Epithelial cell of prostate (primary cell): ENCODE measurements around the gene HOMER3.
"Not testable (repeated sequence)": the region's sequence is repeated elsewhere in the genome, so short reads cannot be mapped to it uniquely, and the experiment has no call there.

Experiments
- DNase-seq: peaks from one replicate; pipeline ENCODE4 v3.0.0-alpha.2; 2011; ENCODE audit warnings: low read depth, low spot score
- H3K27ac ChIP-seq: fragments of 450-650 bp; 2 replicates; pipeline ENCODE4 v1.5.1; 2017; ENCODE audit warnings: mild to moderate bottlenecking

HOMER3 gene

DNA sequence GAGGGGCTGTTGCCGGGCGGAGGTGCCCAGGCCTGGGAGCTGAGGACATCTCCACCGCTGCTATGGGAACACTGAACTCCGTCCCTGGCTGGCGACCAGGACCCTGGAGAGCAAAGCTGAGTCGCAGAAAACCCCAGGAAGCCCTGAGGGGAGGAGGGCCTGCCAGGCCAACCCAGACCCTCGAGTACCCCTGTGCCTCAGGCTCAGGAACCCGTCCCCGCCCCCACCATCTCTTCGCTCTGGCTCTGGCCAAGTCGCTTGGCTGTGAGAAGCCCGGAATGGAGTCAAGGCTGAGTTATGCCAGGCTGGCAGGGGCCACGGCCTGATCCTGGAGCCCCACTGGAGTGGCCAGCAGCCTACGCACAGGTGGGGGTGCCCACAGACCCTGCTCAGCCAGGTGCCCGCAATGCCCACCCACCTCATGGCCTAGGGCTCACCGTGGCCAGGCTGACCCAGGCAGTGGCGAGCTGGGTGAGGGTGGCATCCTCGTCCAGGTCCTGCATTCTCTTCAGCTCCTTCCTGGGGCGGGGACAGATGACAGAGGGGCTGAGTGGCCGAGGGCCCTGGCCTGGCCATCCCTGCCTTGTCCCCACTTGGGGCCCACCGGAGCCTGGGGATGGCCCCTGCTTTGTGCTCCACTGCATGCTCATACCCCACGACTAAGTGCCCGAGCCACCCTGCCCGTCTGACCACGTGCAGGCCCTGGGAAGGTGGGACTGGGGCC lies 36.5 kb downstream of the HOMER3 start:
- no peak for DNase-seq
- H3K27ac ChIP-seq: no peak overlapping the region

DNA sequence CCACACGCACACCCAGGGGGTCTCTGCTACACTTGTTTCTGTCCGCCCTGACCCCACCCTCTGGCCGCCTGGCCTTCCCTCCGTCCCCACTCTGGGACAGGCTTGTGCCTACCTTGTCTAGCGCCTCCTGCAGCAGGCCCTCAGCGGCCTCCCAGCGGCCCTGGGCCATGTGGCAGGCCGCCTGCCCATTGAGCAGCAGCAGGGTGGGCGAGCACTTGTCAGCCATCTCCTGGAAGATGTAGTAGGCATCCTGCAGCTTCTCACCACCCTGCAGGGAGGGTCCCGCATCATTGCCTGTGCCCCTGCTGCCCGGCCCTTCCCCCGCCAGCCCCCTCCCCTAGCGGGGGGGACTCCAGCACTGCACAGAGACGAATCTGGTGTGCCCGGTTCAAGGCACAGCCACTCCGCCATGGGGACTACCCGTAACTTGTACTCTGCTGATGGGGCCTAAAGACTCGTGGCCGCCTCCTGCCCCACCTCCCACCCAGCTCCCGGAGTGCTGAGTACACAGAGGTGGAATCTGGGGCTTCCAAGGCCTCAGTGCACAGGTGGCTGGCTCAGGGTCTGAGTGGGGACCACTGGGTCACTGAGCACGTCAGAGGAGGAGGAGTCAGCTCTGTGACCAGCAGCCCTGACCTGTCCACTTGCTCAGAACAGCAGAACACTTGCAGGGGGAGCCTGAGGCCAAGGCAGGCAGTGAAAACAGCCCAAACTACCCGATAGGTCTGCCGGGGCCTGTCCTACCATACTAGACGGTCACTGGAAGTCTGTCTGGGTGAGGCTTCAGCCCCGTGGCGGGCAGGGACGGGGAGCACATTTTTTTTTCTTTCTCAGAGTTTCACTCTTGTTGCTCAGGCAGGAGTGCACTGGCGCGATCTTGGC lies 37.6 kb downstream of the HOMER3 start:
- no peak overlapping the region for H3K27ac ChIP-seq
- no peak for DNase-seq

DNA sequence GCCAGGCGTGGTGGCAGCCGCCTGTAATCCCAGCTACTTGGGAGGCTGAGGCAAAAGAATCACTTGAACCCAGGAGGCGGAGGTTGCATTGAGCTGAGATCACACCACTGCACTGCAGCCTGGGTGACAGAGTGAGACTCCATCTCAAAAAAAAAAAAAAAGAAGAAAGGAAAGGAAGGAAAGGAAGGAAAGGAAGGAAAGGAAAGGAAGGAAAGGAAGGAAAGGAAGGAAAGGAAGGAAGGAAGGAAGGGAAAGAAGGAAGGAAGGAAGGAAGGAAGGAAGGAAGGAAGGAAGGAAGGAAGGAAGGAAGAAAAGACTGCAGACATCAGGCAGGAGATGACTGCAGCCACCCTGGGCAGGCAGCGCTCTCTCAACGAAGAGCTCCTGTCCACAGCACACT lies 38.5 kb downstream of the HOMER3 start:
- not testable (repeated sequence) for H3K27ac ChIP-seq, DNase-seq

DNA sequence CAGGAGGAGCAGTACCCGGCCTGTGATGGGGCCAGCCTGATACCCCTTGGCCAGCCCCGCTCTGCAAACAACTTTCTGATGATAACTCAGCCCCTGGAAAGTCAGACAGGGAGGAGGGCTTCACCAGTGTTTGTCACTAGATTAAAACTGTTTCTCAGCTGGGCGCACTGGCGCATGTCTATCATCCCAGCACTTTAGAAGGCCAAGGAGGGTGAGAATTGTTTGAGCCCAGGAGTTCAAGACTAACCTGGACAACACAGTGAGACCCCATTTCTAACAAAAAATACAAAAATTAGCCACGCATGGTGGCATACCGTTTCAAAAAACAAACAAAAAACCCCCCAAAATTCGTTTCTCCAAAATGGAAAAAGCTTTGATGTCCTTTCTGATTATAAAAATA lies 39.5 kb downstream of the HOMER3 start:
- no peak for DNase-seq

DNA sequence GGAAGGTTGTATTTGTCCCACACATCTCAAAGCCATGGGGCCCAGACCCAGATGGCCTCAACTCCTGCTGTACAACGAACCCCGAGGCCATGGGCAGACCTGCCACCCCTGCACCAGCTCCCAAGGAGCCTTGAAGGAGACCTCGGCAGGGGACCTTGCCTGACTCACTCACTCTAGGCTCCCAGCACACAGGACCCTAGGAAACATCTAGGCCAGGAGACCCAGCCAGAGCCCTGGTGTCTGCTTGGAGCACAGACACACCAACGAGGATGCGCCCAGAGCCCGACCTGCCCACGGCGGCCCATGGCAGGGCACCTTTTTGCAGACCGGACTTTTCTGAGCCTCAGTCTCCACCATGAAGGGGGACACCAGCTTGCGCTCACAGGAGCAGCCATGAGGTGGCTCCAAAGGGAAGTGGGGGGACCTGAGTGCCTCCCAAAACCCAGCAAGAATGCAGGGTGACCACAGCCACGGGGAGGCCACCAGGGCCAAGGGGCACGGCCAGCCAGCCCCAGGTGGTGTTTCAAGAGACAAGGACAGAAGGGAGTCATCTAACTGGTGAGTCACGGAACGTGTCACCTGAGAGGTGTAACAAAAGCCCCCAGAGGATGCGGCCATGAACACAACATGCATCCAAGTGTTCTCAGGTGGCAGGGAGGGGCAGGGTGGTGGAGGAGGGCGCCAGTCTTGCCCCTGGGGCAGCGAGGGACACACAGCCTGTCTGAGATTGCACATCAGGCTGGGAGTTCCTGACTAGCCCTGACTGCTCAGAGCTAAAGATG lies 40.1 kb downstream of the HOMER3 start:
- no peak overlapping the region for H3K27ac ChIP-seq
- DNase-seq: no peak

More for the DNA sequence above, 39.5 kb downstream of the HOMER3 start:
- no peak overlapping the region for H3K27ac ChIP-seq

DNA sequence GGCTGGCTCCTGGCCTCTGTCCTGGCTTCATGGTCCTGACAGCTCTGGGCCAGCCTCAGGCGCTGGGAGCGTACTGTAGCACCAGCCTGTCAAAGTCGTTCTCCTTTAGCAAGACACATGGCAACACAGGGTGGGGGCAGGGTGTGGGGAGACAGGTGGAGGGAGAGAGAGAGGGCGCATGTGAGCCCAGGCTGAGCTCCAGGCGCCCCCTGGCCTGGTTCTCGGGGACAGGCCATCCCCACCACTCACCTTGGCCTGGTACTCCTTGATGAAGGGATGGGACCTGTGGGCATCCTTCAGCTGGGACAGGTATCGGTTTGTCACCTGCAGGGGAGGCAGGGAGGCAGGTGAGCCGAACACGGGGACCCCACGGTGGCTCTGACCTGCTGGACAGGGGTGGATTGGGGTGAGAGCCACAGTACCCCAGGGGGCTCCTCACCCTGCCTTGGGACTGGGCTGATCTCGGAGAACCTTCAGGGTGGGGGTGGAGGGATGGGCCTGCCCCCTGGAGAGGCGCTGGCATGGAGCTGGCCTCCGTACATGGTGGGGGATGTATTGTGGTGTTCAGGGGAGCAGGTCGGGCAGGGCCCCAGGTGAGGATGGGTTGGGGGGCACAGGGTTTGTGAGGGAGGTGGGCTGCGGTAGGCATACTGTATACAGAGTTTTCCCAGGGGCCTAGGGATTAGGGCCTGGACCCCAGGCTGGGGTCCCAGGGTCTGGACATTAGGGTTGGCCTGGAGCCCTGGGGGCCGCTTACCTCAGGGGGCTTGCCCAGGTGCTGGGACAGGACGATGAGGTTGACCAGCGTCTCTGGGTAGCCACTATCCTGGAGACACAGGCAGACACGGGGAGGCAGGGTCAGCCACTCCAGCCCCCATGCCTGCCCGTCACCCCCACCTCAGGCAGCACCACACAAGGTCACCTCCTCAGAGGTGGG lies 41.1 kb downstream of the HOMER3 start:
- no peak overlapping the region for H3K27ac ChIP-seq
- no peak for DNase-seq

DNA sequence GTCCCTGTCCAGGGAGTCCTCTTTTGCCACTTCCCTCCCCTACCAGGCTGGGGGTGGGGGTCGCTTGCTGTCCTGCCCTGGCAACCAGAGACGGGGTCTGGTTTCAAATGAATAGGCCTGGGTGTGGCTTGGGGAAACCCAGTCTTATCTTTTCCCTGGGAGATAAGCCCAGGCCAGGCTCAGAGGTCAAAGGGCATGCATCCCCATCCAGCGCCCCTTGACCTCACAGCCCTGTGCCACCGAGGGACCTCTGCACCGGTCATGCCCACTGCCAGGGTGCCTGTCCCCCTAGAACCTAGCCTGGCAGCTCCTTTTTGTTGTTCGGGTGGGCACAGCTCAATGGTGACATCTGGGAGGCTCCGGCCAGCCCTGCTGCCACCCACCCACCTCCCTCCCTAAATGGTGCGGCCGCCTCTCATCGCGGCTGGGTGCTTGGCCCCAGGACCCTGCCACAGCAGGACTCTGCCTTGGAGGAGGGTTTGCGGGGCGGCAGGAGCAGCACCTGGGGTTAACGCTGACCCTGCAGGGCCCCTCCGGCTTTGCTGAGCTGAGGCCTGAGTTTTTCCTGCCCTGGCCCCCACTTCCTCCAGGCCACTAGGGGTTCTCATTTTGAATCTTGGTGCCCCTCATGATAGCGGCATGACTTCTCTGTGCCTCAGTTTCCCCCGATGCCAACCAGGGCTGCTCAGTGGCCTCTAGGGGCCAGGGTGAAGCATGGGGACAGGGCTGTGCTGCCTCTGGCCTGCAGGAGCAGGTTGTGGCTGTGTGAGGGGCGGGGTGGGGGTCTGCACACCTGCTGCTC lies 42.2 kb downstream of the HOMER3 start:
- DNase-seq: no peak
- H3K27ac ChIP-seq: no peak overlapping the region

DNA sequence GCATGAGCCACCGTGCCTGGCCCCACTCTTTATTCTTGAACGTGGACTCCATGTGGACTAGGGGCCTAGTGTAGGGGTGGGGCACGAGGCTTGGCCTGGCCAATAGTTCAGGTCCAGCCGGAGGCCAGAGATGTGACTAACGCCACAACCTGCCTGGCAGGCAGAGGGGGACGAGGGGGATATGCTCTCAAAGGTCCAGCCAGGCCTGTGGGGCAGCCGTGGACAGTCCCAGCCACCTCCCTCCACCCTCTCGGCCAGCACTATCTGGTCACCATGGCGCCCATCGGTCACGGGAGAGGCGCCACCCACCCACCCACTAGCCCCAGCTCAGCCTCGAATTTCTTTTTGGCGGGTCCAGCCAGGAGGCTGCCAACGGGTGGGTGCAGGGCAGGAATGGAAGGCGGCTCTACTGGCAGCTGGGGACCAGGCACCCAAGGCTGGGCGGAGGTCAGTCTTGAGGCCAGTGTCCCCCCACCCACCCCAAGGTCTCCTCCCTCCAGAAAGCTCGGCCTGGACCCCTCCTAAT lies 42.9 kb downstream of the HOMER3 start:
- no peak for DNase-seq
- H3K27ac ChIP-seq: no peak overlapping the region

DNA sequence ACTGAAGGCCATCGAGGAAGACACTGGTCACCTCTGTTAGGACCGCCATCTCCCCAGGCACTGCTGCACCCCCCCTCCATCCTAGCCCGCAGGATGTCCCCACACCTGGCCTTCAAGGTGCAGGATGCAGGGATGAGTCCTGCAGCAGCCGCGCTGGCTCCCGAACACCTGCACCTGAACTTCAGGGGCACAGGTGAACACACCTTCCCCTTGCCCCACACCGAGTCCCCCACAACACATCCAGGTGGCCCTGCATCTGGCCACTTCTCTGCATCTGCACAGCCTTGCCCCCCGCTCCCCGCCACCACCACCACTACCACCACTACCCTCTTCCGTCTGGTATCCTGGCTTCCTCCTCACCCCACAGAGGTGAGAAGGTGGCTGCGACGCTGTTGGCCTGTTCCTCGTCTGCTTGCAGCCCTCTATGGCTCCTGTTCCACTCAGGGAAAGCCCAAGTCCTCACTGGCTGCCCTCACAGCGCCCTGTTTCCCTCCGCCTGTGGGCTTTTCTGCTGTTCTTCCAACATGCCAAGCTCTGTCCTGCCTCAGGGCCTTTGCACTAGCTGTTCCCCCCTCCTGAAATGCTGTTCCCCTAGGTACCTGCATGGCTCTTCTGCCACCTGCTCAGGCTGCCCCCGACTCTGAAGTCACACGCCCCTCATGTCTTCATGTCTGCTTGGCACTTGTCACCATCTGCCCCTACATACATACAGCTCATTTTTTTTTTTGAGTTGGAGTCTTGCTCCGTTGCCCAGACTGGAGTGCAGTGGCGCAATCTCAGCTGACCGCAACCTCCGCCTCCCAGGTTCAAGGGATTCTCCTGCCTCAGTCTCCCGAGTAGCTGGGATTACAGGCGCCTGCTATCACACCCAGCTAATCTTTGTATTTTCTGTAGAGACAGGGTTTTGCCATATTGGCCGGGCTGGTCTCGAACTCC lies 43.7 kb downstream of the HOMER3 start:
- H3K27ac ChIP-seq: no peak overlapping the region
- no peak for DNase-seq

DNA sequence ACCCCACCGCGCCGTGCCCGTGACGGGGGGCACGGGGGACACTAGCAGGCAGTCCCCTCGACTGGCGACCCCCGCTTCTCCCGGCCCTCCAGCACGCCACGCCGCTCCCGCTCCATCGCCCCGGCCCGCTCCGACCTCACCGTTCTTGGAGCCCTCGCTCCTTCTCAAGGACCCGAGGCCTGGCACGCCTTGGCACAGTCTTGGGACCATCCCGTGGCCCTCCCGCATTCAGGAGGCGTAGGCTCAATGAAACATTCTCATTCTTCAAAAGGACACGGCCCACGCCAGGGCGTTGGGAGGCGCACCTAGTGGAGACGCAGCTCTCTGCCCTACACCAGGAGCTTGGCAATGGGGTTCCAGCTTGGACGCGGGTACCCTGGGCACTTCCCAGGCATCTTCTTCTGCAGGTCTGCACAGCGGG lies 44.6 kb downstream of the HOMER3 start:
- no peak for DNase-seq
- H3K27ac ChIP-seq: no peak overlapping the region

DNA sequence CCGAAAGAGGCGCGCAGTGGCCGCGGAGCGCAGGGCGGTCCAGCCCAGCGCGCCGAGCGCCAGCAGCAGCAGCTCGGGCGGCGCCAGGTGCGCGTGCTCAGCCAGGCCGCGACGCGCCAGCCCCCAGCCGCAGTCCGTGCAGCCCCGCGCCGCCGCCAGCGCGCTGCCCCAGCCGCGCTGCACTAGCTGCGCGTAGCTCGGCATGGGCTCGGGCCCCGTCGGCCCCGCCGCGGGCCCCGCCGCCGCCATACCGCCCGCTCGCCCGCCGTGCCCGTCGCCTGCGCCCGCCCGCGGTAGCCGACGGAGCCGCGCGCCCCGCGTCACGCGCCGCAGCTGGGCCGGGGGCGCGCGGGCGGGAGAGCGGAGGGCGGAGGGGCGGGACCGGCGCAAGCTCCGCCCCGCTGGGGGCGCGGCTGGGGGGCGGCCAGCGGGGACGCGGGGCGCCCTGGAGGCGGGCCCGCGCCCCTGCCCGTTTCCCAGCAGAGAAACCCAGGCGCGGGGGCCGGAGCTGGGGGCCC lies 45.1 kb downstream of the HOMER3 start, which contains the start of gene CERS1:
TSS of gene CERS1 (minus strand) at position 335 of the 518 bp plus-strand sequence. CDS start at position 249, 86 bp downstream.
- H3K27ac ChIP-seq: no peak within 1 kb of the TSS
- DNase-seq: no peak

DNA sequence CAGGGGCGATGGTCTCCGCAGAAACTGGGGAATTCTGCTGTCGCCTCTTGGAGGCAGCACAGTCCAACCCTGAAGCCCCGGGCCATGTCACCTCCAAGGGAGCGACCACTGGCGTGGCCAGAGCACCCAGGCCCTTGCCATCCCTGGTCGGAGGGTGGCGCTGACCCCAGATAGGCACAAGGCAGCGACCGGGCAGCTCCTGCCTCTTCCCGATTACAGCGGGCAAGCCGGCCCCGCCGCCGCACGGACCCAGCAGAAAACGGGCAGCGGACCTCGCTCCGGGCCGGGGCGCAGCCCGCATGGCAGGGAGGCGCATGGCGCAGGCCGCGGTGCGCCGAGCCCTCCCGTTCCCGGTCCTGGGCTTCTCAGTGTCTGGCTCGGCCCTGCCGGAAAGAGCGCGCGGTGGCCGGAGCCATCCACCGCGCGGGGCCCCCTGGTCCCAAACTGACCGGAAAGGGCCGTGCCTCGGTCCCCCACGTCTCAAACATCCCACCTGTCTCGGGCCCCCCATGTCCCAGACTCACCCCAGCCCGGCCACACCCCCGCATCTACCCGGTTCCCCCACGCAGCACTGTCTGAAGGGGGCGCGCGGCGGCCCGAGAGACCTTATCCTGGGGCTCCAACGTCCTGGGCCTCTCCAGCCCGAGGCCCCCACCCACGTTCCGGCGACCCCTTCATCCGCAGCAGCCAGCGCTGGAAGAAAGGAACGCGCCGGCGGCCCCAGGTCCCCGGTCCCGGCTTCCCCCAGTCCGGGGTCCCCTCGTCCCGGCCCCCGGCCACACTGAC lies 45.8 kb downstream of the HOMER3 start:
- H3K27ac ChIP-seq: no peak overlapping the region
- no peak for DNase-seq

DNA sequence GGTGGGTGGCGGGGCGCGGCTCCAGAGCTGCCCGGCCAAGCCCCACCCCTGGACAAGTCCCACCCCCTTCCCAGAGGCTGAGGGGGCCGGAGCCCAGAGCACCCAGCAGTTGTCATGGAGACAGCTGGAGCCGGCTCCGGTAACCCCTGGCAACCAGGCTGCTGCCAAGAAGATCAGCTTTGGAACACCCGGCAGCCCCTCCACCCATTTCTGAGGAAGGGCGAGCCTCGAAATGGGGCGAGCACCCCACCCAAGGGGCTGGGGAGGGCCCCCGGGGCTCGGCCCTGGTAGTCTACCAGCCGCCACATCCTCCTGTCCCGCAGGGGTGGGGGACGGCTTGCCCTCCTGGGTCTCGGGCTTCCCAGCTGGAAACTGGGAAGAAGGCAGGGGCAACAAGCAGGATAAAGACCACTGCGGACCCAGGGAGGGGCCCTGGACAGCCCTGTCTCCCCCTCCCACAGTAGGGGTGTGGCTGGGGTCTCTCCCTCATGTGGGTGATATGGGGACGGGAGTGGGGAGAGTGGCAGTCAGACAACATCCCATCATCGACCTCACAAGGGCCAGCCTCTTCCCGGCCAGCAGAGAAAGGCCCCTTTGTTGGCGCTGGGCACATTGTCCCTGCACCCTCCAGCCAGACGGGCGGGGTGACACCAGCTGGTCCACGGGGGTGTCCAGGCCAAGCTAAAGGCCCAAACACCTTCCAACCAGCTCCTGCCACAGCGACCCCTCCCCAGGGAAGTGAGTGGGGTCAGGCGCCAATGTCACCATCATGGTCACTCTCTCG lies 46.6 kb downstream of the HOMER3 start:
- DNase-seq: no peak

DNA sequence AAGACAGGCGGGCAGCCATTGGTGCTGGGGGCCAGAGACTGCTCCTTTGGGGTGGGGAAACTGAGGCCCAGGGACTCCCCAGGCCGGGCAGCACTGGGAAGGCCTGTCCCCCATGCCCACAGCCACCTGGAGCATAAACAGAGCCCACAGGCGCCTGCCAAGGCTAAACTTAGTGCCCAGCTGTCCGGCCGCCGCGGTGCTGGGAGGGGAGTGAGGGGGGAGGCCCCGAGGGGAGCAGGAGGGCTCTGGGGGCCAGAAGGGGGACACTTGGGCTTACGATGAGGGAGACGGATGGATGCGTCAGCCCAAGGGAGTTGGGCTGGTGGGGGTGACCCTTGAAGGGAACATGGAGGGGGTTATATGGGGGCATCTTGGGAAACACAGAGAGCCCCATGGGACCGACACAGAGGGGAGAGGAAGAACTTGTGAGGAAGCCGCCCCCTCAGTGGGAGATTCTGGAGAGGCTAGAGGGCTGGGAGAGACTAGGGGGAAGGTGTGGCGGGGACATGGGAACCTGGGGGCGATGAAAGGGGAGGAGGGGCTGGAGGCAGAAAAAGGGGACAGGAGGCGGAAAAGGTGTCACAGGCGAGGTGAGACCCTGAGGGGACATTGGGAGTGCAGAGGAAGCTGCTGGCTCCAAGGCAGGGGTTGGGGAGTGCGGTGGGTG lies 47.3 kb downstream of the HOMER3 start:
- no peak overlapping the region for H3K27ac ChIP-seq
- DNase-seq: no peak

More for the DNA sequence above, 46.6 kb downstream of the HOMER3 start:
- H3K27ac ChIP-seq: no peak overlapping the region
